ENCODE data around the gene ZBTB20. TPM values are rescaled to one million over a fixed set of nuclear protein-coding genes. Genes with fewer than 3 reads are reported as not detected.

The ZBTB20 gene
- total RNA-seq, 5 donors from 2014 or later (not counting 1 experiment from before 2014, with no cell fraction given), result 43.1 to 80.7 (median 48.4) TPM

DNA sequence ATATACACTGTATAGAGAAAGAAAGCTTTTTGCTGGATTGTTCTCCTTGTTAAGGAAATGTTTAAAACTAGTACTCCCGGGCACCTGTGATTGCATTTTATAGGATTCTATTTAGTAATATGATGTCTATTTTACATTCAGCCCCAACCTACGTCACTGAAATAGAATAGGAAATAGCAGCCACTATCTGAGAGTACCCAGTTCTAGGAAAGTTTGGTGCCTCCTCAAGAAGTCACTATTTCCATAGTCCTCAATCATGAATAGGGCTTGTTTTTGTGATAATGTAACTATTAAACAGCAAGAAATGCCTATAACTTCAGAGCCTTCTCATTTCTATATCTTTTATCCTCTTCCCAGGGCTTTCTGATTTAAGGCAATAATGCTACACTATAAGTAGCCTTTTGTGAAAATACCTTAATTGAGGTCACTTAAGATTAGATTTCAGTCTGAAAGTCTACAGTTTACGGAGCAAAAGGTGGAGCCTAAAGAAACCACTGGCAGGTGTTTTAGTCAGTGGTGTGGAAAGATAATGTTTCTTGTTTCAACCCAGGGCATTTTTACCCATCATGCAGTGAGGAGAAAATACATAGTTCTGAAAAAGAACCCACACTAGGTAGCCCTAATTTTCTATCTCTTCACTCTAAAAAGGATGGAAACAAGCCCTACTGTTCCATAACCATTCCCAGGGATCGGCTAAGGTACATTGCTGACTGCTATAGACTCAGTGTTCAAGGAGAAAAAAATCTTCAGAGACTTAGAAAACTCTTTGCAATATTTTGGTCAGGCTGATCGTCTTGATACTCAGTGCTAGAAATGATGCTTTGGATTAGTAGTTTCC lies 814.5 kb downstream of the ZBTB20 start:
- ATAC-seq (replicated peaks in 1 of 4) (peak; percentile 37 to 62 (median 52)), DNase-seq (peak in 1 of 35 experiments; percentile 25)
- ChIA-PET POLR2A (no interaction called here), CTCF (no interaction called here)
- Histone ChIP-seq H3K27ac (ENCODE audit: low read length) (peak overlapping the region; percentile 68), H3K36me3 (ENCODE audit: control insufficient read depth in 2 of 2, extremely low read depth in 1 of 2, insufficient read depth in 1 of 2, low read length in 1 of 2) (no peaks in the 10 kb centered on the region), H3K4me1 (ENCODE audit: control insufficient read depth in 1 of 2, extremely low read depth in 1 of 2, insufficient read depth in 2 of 2, low read length in 2 of 2) (peaks cover 0 to 7% of the 10 kb centered on the region in 2 experiments), H3K4me3 (ENCODE audit: control insufficient read depth in 1 of 2, extremely low read depth in 1 of 2, low read length in 1 of 2) (no peak overlapping the region), H3K9me3 (no peaks in the 10 kb centered on the region), H3K27me3 (replicated peaks in 1 of 2; ENCODE audit: control insufficient read depth in 2 of 2, extremely low read depth in 1 of 2, insufficient read depth in 2 of 2, low read length in 1 of 2) (no peaks in the 10 kb centered on the region)
- Mint-ChIP-seq H3K4me3 (peak overlapping the region in 2 of 3 donors; percentile 6 to 27), H3K9me3 (no peaks in the 10 kb centered on the region), H3K27me3 (no peaks in the 10 kb centered on the region), H3K36me3 (peaks cover 39% of the 10 kb centered on the region), H3K27ac (peak overlapping the region; percentile 65 to 86), H3K4me1 (peaks cover 39 to 77% (median 71%) of the 10 kb centered on the region in 3 donors)
- no CpG with 5 or more reads among the region's 5 CpGs for WGBS (ENCODE audit: insufficient coverage)

DNA sequence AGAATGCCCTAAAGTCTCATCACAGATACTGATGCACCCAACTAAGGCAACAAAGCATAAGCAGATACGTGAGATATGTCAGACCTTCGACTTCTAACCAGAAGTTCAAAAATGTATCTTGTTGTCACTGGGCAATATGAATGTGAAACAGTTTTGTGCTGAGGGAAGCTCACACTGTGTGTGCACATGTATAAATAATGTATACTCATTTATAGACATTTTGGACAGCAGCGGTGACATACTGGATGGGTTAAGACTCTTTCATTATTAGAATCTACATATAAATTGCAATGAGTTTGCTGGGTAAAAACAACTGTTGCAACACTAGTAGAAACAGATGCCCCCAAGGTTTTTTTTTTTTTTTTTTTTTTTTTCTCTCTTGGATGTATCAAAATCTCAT lies 815.4 kb downstream of the ZBTB20 start:
- Histone ChIP-seq H3K27me3 (replicated peaks in 1 of 2; ENCODE audit: control insufficient read depth in 2 of 2, extremely low read depth in 1 of 2, insufficient read depth in 2 of 2, low read length in 1 of 2) (no peaks in the 10 kb centered on the region), H3K27ac (ENCODE audit: low read length) (peak overlapping the region; percentile 68), H3K9me3 (no peaks in the 10 kb centered on the region), H3K4me3 (ENCODE audit: control insufficient read depth in 1 of 2, extremely low read depth in 1 of 2, low read length in 1 of 2) (no peak overlapping the region), H3K36me3 (ENCODE audit: control insufficient read depth in 2 of 2, extremely low read depth in 1 of 2, insufficient read depth in 1 of 2, low read length in 1 of 2) (no peaks in the 10 kb centered on the region), H3K4me1 (ENCODE audit: control insufficient read depth in 1 of 2, extremely low read depth in 1 of 2, insufficient read depth in 2 of 2, low read length in 2 of 2) (peaks cover 0 to 7% of the 10 kb centered on the region in 2 experiments)
- Mint-ChIP-seq H3K4me3 (no peak overlapping the region), H3K4me1 (peaks cover 41 to 81% (median 75%) of the 10 kb centered on the region in 3 donors), H3K27me3 (no peaks in the 10 kb centered on the region), H3K27ac (peak overlapping the region; percentile 65 to 86), H3K36me3 (peaks cover 39% of the 10 kb centered on the region), H3K9me3 (no peaks in the 10 kb centered on the region)
- no peak for DNase-seq
- CTCF ChIA-PET, result no interaction called here
- POLR2A ChIA-PET, result no interaction called here
- ATAC-seq (replicated peaks in 1 of 4), result no peak
- no CpG with 5 or more reads among the region's 3 CpGs for WGBS (ENCODE audit: insufficient coverage)

GRCh38 chr3:114331007-114331406 lies 816.1 kb downstream of the ZBTB20 start:
- no peaks in the 10 kb centered on the region for H3K9me3 Mint-ChIP-seq
- peaks cover 34 to 81% (median 75%) of the 10 kb centered on the region in 3 donors for H3K4me1 Mint-ChIP-seq
- no peaks in the 10 kb centered on the region for H3K36me3 ChIP-seq (ENCODE audit: control insufficient read depth in 2 of 2, extremely low read depth in 1 of 2, insufficient read depth in 1 of 2, low read length in 1 of 2)
- H3K27me3 ChIP-seq (replicated peaks in 1 of 2; ENCODE audit: control insufficient read depth in 2 of 2, extremely low read depth in 1 of 2, insufficient read depth in 2 of 2, low read length in 1 of 2), result no peaks in the 10 kb centered on the region
- H3K27ac Mint-ChIP-seq, result peak overlapping the region; percentile 58
- ATAC-seq (replicated peaks in 1 of 4), result no peak
- H3K27ac ChIP-seq (ENCODE audit: low read length), result no peak overlapping the region
- DNase-seq, result no peak
- H3K36me3 Mint-ChIP-seq, result peaks cover 35% of the 10 kb centered on the region
- WGBS (ENCODE audit: insufficient coverage), result 100% methylated on average over 1 of the region's 2 CpGs
- ChIA-PET POLR2A (no interaction called here), CTCF (interaction anchor here in 1 of 2 donors (0.5 kb wide), 1 partner anchor 31 kb away, joined by 6 read pairs; no protein-coding TSS in a partner anchor)
- H3K4me3 ChIP-seq (ENCODE audit: control insufficient read depth in 1 of 2, extremely low read depth in 1 of 2, low read length in 1 of 2), result no peak overlapping the region
- no peak overlapping the region for H3K4me3 Mint-ChIP-seq
- H3K27me3 Mint-ChIP-seq, result no peaks in the 10 kb centered on the region
- peaks cover 0 to 7% of the 10 kb centered on the region in 2 experiments for H3K4me1 ChIP-seq (ENCODE audit: control insufficient read depth in 1 of 2, extremely low read depth in 1 of 2, insufficient read depth in 2 of 2, low read length in 2 of 2)
- no peaks in the 10 kb centered on the region for H3K9me3 ChIP-seq

GRCh38 chr3:114329823-114330222 lies 817.3 kb downstream of the ZBTB20 start:
- ChIA-PET CTCF (interaction anchor here in 1 of 2 donors (0.7 kb wide), 1 partner anchor 665 kb away, joined by 4 read pairs; no protein-coding TSS in a partner anchor), POLR2A (interaction anchor here in 1 of 2 donors (0.6 kb wide), 1 partner anchor 33 kb away, joined by 8 read pairs; no protein-coding TSS in a partner anchor)
- Histone ChIP-seq H3K27me3 (replicated peaks in 1 of 2; ENCODE audit: control insufficient read depth in 2 of 2, extremely low read depth in 1 of 2, insufficient read depth in 2 of 2, low read length in 1 of 2) (no peaks in the 10 kb centered on the region), H3K27ac (ENCODE audit: low read length) (no peak overlapping the region), H3K36me3 (ENCODE audit: control insufficient read depth in 2 of 2, extremely low read depth in 1 of 2, insufficient read depth in 1 of 2, low read length in 1 of 2) (no peaks in the 10 kb centered on the region), H3K9me3 (no peaks in the 10 kb centered on the region), H3K4me1 (ENCODE audit: control insufficient read depth in 1 of 2, extremely low read depth in 1 of 2, insufficient read depth in 2 of 2, low read length in 2 of 2) (peaks cover 0 to 7% of the 10 kb centered on the region in 2 experiments), H3K4me3 (ENCODE audit: control insufficient read depth in 1 of 2, extremely low read depth in 1 of 2, low read length in 1 of 2) (no peak overlapping the region)
- Mint-ChIP-seq H3K27me3 (no peaks in the 10 kb centered on the region), H3K27ac (peak overlapping the region in 1 of 2 donors; percentile 62), H3K4me3 (no peak overlapping the region), H3K4me1 (peaks cover 36 to 82% (median 82%) of the 10 kb centered on the region in 3 donors), H3K36me3 (peaks cover 34% of the 10 kb centered on the region), H3K9me3 (no peaks in the 10 kb centered on the region)
- WGBS (ENCODE audit: insufficient coverage), result 86% methylated on average over 2 of the region's 2 CpGs
- DNase-seq (no peak), ATAC-seq (replicated peaks in 1 of 4) (no peak)

DNA sequence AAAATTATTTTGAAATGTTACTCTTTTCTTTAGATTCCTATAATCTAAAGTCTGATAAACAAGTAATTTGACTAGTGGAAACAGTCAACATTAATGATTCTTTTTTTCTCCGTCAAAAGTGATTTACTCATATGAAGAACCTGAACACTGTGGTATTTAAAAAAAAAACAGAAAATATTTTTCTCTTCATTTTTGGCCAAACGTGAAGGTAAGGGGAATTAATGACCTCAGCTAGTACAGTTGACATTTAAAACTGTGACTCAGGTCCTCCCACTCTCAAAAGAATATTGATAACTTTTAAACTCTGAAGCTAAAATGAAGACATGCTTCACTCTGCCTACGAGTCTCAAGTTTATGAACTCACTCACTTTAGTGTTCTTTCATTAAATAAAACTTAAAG lies 818.7 kb downstream of the ZBTB20 start:
- no CpG with 5 or more reads among the region's 3 CpGs for WGBS (ENCODE audit: insufficient coverage)
- Histone ChIP-seq H3K4me1 (ENCODE audit: control insufficient read depth in 1 of 2, extremely low read depth in 1 of 2, insufficient read depth in 2 of 2, low read length in 2 of 2) (peaks cover 0 to 8% of the 10 kb centered on the region in 2 experiments), H3K36me3 (ENCODE audit: control insufficient read depth in 2 of 2, extremely low read depth in 1 of 2, insufficient read depth in 1 of 2, low read length in 1 of 2) (no peaks in the 10 kb centered on the region), H3K9me3 (no peaks in the 10 kb centered on the region), H3K27ac (ENCODE audit: low read length) (peak overlapping the region; percentile 32), H3K4me3 (ENCODE audit: control insufficient read depth in 1 of 2, extremely low read depth in 1 of 2, low read length in 1 of 2) (no peak overlapping the region), H3K27me3 (replicated peaks in 1 of 2; ENCODE audit: control insufficient read depth in 2 of 2, extremely low read depth in 1 of 2, insufficient read depth in 2 of 2, low read length in 1 of 2) (no peaks in the 10 kb centered on the region)
- ChIA-PET POLR2A (interaction anchor here in 1 of 2 donors (0.6 kb wide), 1 partner anchor 8 kb away, joined by 3 read pairs; no protein-coding TSS in a partner anchor), CTCF (interaction anchor here (0.5 to 1.5 kb wide), 4 partner anchors 37 to 691 kb away, joined by 3 to 6 read pairs (median 4); no protein-coding TSS in a partner anchor)
- H3K4me1 Mint-ChIP-seq, result peaks cover 49 to 85% (median 84%) of the 10 kb centered on the region in 3 donors
- H3K27me3 Mint-ChIP-seq, result no peaks in the 10 kb centered on the region
- no peaks in the 10 kb centered on the region for H3K9me3 Mint-ChIP-seq
- no peak overlapping the region for H3K4me3 Mint-ChIP-seq
- H3K27ac Mint-ChIP-seq, result peak overlapping the region; percentile 50 to 87
- DNase-seq (no peak), ATAC-seq (replicated peaks in 1 of 4) (no peak)
- H3K36me3 Mint-ChIP-seq, result peaks cover 34% of the 10 kb centered on the region

DNA sequence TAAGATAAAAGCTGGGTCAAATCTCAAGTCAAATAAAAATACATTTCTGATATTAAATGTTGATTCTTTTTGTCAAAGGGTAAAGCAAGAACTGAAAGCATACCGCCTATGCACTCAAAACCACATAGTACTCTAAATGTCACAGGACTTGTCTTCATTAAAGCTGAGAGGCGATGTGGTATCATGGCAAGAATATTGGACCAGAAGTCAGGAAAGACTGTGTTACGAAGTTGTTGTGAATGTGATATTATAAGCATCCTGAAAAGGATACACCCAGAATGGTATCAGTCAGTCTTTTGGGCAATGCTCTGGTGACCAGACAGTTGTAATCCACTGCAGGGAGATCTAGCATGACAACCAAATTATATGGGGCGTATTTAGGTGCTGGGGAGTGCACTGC lies 819.4 kb downstream of the ZBTB20 start:
- Mint-ChIP-seq H3K36me3 (peaks cover 36% of the 10 kb centered on the region), H3K4me3 (peak overlapping the region in 1 of 3 donors; percentile 31)
- CTCF ChIA-PET, result interaction anchor here (0.7 to 1.5 kb wide), 2 partner anchors 36 to 415 kb away, joined by 3 to 4 read pairs; no protein-coding TSS in a partner anchor

More for the DNA sequence above, 819.4 kb downstream of the ZBTB20 start:
- H3K27me3 ChIP-seq (replicated peaks in 1 of 2; ENCODE audit: control insufficient read depth in 2 of 2, extremely low read depth in 1 of 2, insufficient read depth in 2 of 2, low read length in 1 of 2), result no peaks in the 10 kb centered on the region
- no peak overlapping the region for H3K4me3 ChIP-seq (ENCODE audit: control insufficient read depth in 1 of 2, extremely low read depth in 1 of 2, low read length in 1 of 2)
- peaks cover 47 to 83% (median 82%) of the 10 kb centered on the region in 3 donors for H3K4me1 Mint-ChIP-seq
- DNase-seq (no peak), ATAC-seq (replicated peaks in 1 of 4) (peak in 3 of 4 experiments; percentile 23 to 38 (median 32))
- H3K9me3 Mint-ChIP-seq, result no peaks in the 10 kb centered on the region
- H3K27ac ChIP-seq (ENCODE audit: low read length), result peak overlapping the region; percentile 32
- 33% methylated on average over 2 of the region's 4 CpGs for WGBS (ENCODE audit: insufficient coverage)
- H3K27me3 Mint-ChIP-seq, result no peaks in the 10 kb centered on the region
- POLR2A ChIA-PET, result no interaction called here
- H3K4me1 ChIP-seq (ENCODE audit: control insufficient read depth in 1 of 2, extremely low read depth in 1 of 2, insufficient read depth in 2 of 2, low read length in 2 of 2), result peaks cover 0 to 7% of the 10 kb centered on the region in 2 experiments
- H3K9me3 ChIP-seq, result no peaks in the 10 kb centered on the region
- H3K36me3 ChIP-seq (ENCODE audit: control insufficient read depth in 2 of 2, extremely low read depth in 1 of 2, insufficient read depth in 1 of 2, low read length in 1 of 2), result no peaks in the 10 kb centered on the region
- peak overlapping the region; percentile 70 to 79 for H3K27ac Mint-ChIP-seq

Measured in T-cell (primary cell).